Smooth muscle cell (in vitro differentiated cells): ENCODE measurements around the gene BSND. TPM values are rescaled to one million over a fixed set of nuclear protein-coding genes. Genes with fewer than 3 reads are reported as not detected.

Experiments used
- DNase-seq: peaks from one replicate; lab custom pipeline; 2025; ENCODE audit not compliant: unreplicated experiment; lab: John Stamatoyannopoulos, UW
- H2AFZ ChIP-seq: fragments of 200-600 bp; sonication (generic); 2 replicates; pipeline ENCODE4 v1.6.0; 2016; ENCODE audit warnings: antibody characterized with exemption, low read depth, mild to moderate bottlenecking
- H3F3A ChIP-seq: fragments of 200-600 bp; sonication (generic); 2 replicates; pipeline ENCODE4 v1.6.0; 2017; ENCODE audit warnings: antibody characterized with exemption, low read depth
- H3K27ac ChIP-seq: fragments of 200-600 bp; sonication (generic); 2 replicates; pipeline ENCODE4 v1.5.1; 2016; ENCODE audit warnings: low read depth, mild to moderate bottlenecking
- H3K27me3 ChIP-seq: fragments of 200-600 bp; sonication (generic); 2 replicates; pipeline ENCODE4 v1.6.1; 2016; ENCODE audit warnings: low read depth, mild to moderate bottlenecking
- H3K36me3 ChIP-seq: fragments of 200-600 bp; sonication (generic); 2 replicates; pipeline ENCODE4 v1.5.1; 2016; ENCODE audit warnings: low read depth
- H3K4me1 ChIP-seq: fragments of 200-600 bp; sonication (generic); 2 replicates; pipeline ENCODE4 v1.5.1; 2016; ENCODE audit warnings: low read depth
- H3K4me2 ChIP-seq: fragments of 200-600 bp; sonication (generic); 2 replicates; pipeline ENCODE4 v1.6.0; 2016; ENCODE audit warnings: mild to moderate bottlenecking
- H3K4me3 ChIP-seq: fragments of 200-600 bp; sonication (generic); 2 replicates; pipeline ENCODE4 v1.5.1; 2016; ENCODE audit warnings: mild to moderate bottlenecking
- H3K79me2 ChIP-seq: fragments of 200-600 bp; sonication (generic); 2 replicates; pipeline ENCODE4 v1.6.0; 2016; ENCODE audit warnings: low read depth, mild to moderate bottlenecking
- H3K9ac ChIP-seq: fragments of 200-600 bp; sonication (generic); 2 replicates; pipeline ENCODE4 v1.6.0; 2016; ENCODE audit warnings: low read depth
- H3K9me3 ChIP-seq: fragments of 200-600 bp; sonication (generic); replicated peaks from 2 replicates; pipeline ENCODE4 v1.5.1; 2016; ENCODE audit warnings: low read depth
- H4K20me1 ChIP-seq: fragments of 200-600 bp; sonication (generic); 2 replicates; pipeline ENCODE4 v1.6.0; 2016; ENCODE audit warnings: low read depth
- CTCF ChIP-seq: fragments of 200-600 bp; sonication (generic); IDR thresholded peaks from 2 replicates; pipeline ENCODE4 v1.5.1; 2017; ENCODE audit warnings: borderline replicate concordance, mild to moderate bottlenecking, antibody characterized with exemption; ENCODE audit not compliant: insufficient read depth, poor library complexity, severe bottlenecking
- WGBS: methylation state at CpG from one replicate; pipeline ENCODE4 v1.1.7; 2016; ENCODE audit warnings: low lambda C conversion rate; 5-methylcytosine and 5-hydroxymethylcytosine counted together
- polyA plus RNA-seq: library from polyadenylated mRNA; unstranded; fragments of >200 nt; fragmentation: Nextera tagmentation; extraction: Ambion mirVana; gene quantifications from 2 replicates; pipeline ENCODE4 v1.2.1, GENCODE V29; 2016
- total RNA-seq: library from RNA; depleted of rRNA; stranded (reverse); fragments of >200 nt; gene quantifications from 2 replicates; pipeline ENCODE4 v1.2.3, GENCODE V29; 2014

The BSND gene
- total and polyA plus RNA-seq, 2 experiments from 2014 or later, result not detected

DNA sequence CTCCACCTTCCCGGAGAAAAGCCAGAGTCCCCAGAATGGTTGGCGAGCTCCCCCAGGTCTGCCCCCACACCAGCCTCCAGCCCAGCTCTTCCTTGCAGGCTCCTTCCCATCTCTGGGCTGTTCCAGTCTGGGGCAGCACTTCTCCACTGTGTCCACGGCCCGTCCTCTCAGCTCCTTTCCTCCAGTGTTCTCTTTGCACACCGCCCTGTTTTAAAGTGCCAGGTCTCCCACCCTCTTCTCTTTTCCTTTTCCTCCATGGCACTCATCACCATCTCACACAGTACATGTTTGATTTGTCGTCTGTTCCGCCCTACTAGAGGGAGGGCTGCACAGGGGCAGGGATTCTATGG is 34.5 kb downstream of the BSND start:
- Histone ChIP-seq H3K9ac (no peak overlapping the region), H3K36me3 (no peaks in the 10 kb centered on the region), H3K4me1 (no peaks in the 10 kb centered on the region), H4K20me1 (no peaks in the 10 kb centered on the region), H3K9me3 (no peaks in the 10 kb centered on the region), H3K27ac (no peak overlapping the region), H3F3A (no peaks in the 10 kb centered on the region), H2AFZ (no peak overlapping the region), H3K27me3 (peaks cover 29% of the 10 kb centered on the region), H3K4me3 (no peak overlapping the region), H3K4me2 (no peak overlapping the region), H3K79me2 (no peaks in the 10 kb centered on the region)
- TF ChIP-seq CTCF, result no peak
- WGBS, result 81% methylated on average over 7 of the region's 7 CpGs
- DNase-seq, result no peak

DNA sequence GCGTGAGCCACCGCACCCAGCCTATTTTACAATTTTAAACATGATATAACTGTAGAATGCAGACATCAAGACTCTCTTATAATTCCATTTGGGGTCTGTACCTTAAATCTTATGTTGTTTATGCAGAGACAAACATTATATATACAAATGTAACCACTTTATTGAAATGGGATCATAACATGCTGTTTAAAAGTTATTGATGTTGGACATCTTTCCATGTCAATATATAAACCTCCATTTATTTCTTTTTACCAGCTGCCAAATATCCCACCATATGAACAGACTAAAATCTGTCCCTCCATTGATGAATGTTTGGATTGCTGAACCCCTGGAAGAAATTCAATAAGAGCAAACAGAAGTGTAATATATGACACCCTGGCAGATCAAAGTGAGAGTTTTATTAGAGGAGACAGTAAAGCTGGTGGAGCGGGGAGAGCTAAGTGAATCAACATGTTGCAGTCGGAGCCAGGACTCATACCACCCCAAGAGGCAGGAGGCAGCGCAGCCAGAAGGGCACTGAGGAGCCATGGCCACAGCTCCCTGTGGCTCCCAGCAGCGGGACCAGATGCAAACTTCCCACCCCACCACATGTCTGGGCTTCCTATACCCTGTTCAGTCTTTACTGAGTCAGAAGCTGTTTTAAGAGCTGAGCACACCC is 35.9 kb downstream of the BSND start:
- TF ChIP-seq CTCF, result no peak

DNA sequence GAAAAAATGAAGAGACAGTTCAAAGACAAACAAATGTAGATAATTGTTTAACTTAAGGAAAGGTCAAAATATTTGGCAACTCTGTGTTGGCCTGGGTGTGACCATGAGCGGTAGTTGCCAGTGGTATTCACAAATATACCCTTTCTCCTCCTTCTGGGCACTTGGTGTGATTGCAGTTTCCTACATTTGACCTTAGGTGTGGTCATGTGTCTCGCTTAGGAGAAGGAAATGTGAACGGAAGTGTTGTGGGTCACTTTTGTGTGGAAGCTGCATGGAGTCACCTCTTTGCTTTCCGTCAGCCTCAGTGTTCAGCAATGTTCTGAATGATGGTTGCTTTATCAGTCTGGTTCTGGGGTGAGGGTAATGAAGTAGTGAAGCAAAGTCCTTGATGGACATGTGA is 37.2 kb downstream of the BSND start:
- Histone ChIP-seq H3K36me3 (no peaks in the 10 kb centered on the region), H3K27ac (no peak overlapping the region), H3F3A (no peaks in the 10 kb centered on the region), H3K4me2 (no peak overlapping the region), H3K4me3 (no peak overlapping the region), H2AFZ (no peak overlapping the region), H3K4me1 (peaks cover 11% of the 10 kb centered on the region), H4K20me1 (no peaks in the 10 kb centered on the region), H3K27me3 (peaks cover 55% of the 10 kb centered on the region), H3K79me2 (no peaks in the 10 kb centered on the region), H3K9me3 (no peaks in the 10 kb centered on the region), H3K9ac (no peak overlapping the region)
- DNase-seq, result no peak
- TF ChIP-seq CTCF, result no peak
- 87% methylated on average over 4 of the region's 4 CpGs for WGBS

More for the DNA sequence above, 35.9 kb downstream of the BSND start:
- no peaks in the 10 kb centered on the region for H3K79me2 ChIP-seq
- no peaks in the 10 kb centered on the region for H4K20me1 ChIP-seq
- no peak overlapping the region for H2AFZ ChIP-seq
- DNase-seq, result no peak
- 71% methylated on average over 6 of the region's 6 CpGs for WGBS
- no peak overlapping the region for H3K4me3 ChIP-seq
- H3K9me3 ChIP-seq, result no peaks in the 10 kb centered on the region
- no peak overlapping the region for H3K9ac ChIP-seq
- H3K27me3 ChIP-seq, result peaks cover 42% of the 10 kb centered on the region
- peaks cover under 1% of the 10 kb centered on the region for H3K4me1 ChIP-seq
- H3K36me3 ChIP-seq, result no peaks in the 10 kb centered on the region
- H3K4me2 ChIP-seq, result no peak overlapping the region
- no peaks in the 10 kb centered on the region for H3F3A ChIP-seq
- no peak overlapping the region for H3K27ac ChIP-seq
